CD1c-positive myeloid dendritic cell (primary cell): Measurements from ENCODE around the gene RRAS2.
"Not testable (repeated sequence)": the region's sequence is repeated elsewhere in the genome, so short reads cannot be mapped to it uniquely, and the experiment has no call there.

Experiments used
- DNase-seq: peaks from one replicate; pipeline ENCODE4 v3.0.0-alpha.2; 2016; ENCODE audit errors: extremely low spot score

The RRAS2 gene

DNA sequence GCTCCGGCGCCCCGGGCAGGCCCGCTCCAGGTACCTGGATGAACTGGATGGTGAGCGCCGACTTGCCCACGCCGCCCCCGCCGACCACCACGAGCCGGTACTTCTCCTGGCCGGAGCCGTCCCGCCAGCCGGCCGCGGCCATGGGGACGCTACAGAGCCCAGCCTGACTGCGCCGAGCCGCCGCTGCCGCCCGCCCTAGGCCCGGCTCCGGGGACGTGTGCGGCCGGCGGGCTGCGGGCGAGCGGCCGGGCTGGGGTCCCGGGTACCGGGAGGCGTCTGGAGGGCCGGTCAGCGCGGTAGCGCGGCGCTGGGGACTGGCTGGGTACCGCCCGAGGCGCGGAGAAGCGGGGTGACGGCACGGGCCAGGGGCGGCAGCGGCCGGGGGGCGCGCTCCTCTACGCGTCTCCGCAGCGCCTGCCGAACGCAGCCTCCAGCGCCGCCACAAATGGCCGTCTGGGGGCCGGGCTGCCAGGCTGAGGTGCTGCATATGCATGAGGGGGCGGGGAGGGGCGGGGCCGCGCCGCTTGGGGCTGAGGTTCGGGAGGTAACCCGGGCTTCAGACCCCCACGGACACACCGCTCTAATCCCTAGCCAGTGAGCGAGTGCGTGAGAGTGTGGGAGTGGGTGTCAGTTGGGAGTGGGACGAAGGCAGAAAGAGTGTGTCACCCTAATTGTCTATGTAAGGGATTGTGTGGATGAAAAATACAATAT is at the start of gene RRAS2:
RRAS2 (minus strand) TSS at position 455 of the 711 bp plus-strand sequence; CDS start at position 142, 313 bp downstream.
- DNase-seq, result peak; percentile 51

DNA sequence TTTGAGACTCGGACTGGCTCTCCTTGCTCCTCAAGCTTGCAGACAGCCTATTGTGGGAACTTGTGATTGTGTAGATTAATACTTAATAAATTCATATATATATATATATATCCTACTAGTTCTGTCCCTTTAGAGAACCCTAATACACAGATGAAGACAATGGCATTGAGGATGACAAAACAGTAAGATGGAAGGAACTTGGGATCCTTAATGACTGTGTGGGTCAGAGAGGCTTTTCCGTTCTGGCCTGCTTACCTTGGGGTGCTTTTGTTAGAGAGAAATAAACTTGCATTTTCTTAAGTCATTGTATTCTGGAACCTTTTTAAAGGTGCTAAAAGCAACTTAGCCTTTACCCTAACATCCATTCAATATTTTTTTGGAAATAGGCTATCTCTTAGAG is 49.6 kb upstream of the RRAS2 start:
- DNase-seq, result no peak

DNA sequence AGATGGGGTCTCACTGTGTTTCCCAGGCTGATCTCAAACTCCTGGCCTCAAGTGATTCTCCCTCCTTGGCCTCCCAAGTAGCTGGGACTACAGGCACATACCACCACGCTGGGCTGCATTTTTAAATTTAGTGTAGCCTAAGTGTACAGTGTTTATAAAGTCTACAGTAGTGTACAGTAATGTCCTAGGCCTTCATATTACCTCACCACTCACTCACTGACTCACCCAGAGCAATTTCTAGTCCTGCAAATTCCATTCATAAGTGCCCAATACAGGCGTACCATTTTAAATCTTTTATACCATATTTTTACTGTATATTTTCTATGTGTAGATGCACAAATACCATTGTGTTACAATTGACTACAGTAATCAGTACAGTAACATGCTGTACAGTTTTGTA is 47.1 kb upstream of the RRAS2 start:
- not testable (repeated sequence) for DNase-seq

- DNase-seq, result not testable (repeated sequence)
Observed at GRCh38 chr11:14403528-14403927, 44.5 kb upstream of the RRAS2 start.

DNA sequence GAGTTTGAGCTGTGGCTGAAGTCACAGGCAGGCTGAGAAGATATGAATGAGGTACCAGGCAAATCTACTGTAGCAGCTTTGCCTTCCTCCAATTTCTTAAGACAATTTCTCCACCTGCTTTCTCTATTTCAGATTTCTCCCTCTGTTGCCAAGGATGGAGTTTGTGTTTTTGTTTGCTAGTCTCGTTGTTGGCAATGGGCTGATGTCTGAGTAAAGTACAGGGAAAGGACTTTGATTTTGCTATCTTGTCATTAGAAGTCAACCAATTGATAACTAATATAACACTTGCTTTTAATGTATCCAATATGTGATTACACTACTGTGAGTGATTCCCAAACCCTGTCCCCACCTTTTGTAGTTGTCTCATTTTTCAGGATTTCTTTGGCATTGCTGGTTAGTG is 40.1 kb upstream of the RRAS2 start:
- DNase-seq, result no peak

DNA sequence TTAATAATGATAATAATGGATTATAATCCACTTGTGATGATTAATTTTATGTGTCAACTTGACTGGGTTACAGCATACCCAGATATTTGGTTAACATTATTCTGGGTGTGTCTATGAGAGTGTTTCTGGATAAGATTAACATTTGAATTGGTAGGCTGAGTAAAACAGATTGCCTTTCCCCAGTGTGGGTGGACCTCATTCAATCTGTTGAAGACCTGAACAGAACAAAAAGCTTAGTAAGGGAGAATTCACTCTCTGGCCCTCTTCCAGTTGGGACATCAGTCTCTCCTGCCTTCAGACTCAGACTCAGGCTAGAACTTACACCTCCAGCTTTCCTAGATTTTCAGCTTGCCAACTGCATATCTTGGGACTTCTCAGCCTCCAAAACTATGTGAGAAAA is 37.3 kb upstream of the RRAS2 start:
- DNase-seq, result no peak

- no peak for DNase-seq
Observed at GRCh38 chr11:14393889-14394288, 34.9 kb upstream of the RRAS2 start.

DNA sequence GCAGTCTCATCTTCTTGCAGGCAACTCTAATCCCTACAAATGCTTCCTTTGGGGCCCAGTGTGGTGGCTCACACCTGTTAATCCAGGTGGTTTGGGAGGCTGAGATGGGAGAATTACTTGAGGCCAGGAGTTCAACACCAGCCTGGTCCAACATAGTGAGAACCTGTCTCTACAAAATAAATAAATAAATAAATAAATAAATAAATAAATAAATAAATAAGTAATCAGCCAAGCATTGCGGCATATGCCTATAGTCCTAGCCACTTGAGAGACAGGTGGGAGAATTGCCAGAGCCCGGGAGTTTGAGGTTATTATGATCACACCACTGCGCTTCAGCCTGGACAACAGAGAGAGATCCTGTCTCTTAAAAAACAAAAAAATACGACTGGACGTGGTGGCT is 34.1 kb upstream of the RRAS2 start:
- no peak for DNase-seq

DNA sequence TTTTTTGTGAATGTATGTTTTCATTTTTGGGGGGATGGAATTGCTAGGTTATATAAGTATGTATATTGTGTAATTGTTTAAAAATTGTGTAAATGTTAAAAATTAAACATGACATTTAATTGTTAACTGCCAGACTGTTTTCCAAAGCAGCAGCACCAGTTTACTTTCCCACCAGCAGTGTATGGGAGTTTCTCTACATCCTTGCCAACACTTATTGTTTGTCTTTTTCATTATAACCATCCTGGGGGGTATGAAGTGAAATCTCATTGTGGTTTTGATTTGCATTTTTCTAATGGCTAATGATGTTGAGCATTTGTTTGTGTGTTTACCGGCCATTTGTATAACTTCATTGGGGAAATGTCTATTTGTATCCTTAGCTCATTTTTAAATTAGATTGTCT is 31.7 kb upstream of the RRAS2 start:
- no peak for DNase-seq

GRCh38 chr11:14388352-14388751 is 29.4 kb upstream of the RRAS2 start:
- DNase-seq, result no peak

DNA sequence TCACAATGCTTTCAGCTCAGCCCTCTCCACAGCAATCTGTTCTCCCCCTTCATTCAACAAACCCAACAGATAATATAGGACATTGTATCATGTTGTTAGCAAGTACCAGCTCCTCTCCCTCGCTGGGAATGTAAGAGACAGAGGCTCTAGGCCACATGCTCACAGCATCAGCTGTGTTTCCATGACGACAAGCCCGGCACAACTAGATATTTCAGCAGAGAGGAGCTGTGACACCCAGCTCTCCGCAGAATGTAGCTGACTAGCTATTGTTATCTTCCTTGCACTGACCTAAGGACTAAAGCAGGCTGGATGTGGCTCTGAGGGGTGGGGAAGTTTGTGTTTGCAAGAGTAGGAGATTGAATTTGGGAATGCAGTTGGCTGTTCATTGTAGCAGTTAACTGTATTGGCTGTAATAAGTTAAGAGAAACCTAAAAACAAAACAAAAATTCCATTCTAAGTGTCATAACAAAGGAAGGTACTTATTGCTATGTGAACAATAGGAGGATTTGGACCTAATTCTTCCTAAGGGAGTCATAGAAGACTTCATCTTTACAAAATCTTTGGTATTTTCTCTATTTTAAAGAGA is 28.0 kb upstream of the RRAS2 start:
- DNase-seq, result no peak

DNA sequence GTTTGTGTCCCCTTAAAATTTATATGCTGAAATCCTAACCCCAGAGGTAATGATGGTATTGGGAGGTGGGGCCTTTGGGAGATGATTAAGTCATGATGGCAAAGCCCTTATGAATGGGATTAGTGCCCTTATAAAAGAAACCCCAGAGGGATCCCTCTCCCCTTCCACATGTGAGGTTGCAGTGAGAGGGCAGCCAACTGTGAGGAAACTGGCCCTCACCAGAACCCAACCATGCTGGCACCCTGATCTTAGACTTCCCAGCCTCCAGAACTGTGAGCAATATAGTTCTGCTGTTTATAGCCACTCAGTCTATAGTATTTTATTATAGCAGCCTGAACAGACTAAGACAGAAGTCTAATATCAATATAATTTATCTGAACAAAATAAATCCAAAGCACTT is 27.1 kb upstream of the RRAS2 start:
- no peak for DNase-seq

- DNase-seq, result no peak
Observed at GRCh38 chr11:14384338-14384737, 25.4 kb upstream of the RRAS2 start.

DNA sequence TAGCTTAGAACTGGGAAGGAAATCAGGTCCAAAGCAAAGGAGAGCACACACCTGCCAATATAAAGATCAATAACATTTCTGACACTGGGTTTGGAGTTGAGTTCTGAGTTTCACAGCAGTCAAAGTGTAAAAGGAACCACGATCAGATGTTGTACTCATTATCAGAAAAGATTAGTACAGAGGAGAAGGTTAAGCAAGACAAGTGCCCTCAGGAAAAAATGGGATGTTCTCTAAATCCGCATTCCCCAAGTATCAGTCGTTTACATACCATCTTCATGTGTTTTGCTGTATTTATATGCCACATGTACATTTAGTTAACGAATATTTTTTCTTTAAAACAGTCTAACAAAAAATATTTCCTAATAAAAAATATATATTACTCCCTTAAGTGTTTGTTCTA is 23.0 kb upstream of the RRAS2 start:
- DNase-seq, result no peak

DNA sequence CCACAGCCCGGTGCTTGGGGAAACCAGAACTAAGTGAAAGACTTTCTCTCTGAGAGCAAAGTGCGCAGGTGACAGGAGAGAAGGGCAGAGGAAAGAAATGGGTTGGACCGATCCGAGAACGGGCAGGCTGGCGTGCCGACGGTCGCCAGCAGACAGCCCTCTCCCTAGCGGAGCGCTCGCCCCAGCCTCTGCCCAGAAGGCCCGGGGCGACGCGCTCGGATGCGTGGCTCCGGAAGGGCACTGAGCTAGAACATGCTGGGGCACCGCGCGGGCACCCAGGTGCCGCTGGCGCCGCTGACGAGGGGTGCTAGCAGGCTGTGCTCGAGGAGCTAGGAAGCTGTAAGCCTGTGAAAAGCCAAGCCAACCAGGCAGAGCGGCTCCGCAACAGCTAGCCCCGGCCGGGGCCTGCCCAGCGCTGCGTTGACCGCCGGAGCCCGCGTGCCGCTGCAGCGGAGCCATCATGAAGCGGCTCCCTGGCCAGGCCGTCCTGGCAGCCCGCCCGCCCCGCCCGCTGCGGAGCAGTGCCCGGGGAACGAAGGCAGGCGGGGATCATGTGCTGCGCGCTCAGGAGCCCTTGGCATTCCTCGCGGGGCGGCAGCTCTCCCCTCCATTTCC is 22.1 kb upstream of the RRAS2 start:
- no peak for DNase-seq

- no peak for DNase-seq
Observed at GRCh38 chr11:14380125-14380936, 21.3 kb upstream of the RRAS2 start.

- no peak for DNase-seq
Observed at GRCh38 chr11:14378171-14378570, 19.2 kb upstream of the RRAS2 start.

- no peak for DNase-seq
Observed at GRCh38 chr11:14376920-14377319, 17.9 kb upstream of the RRAS2 start.

GRCh38 chr11:14374922-14375830 is 16.2 kb upstream of the RRAS2 start:
- no peak for DNase-seq

GRCh38 chr11:14373941-14374646 is 15.1 kb upstream of the RRAS2 start:
- DNase-seq, result no peak

DNA sequence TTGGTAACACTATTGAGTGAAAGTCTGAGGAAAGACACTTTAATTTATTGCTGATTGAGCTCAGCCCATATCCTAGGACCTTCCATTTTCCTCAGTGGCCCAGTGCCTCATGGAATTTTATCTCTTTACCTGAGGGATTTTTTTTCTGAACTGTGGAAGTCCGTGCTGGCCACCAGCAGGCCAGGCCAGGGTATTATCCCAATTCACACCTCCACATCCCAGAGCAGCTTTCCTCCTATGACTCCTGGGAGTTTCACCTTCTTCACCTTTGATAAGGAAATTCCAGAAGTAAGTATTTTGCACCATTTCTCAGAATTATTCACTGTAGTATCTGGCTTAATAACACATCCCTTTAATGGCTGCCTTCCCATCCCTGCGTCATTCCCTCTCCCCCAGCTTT is 13.0 kb upstream of the RRAS2 start:
- no peak for DNase-seq
